TTC549 (cell line): ENCODE data around the gene ANTXR2.

ENCODE experiments used
- FAIRE-seq: peaks from 2 replicates; lab custom pipeline; 2012; peaks lifted over from hg19 to GRCh38; lab: Jason Lieb, UNC

The ANTXR2 gene

GRCh38 chr4:80092088-80092487 lies 19.1 kb upstream of the ANTXR2 start:
- no peak for FAIRE-seq

GRCh38 chr4:80091688-80092087 lies 18.7 kb upstream of the ANTXR2 start:
- FAIRE-seq: no peak

GRCh38 chr4:80091184-80091583 lies 18.2 kb upstream of the ANTXR2 start:
- FAIRE-seq: no peak

- FAIRE-seq: no peak
Observed at GRCh38 chr4:80090090-80090489, 17.1 kb upstream of the ANTXR2 start.

- FAIRE-seq: no peak
Observed at GRCh38 chr4:80088471-80088870, 15.4 kb upstream of the ANTXR2 start.

GRCh38 chr4:80086296-80086695 lies 13.3 kb upstream of the ANTXR2 start:
- no peak for FAIRE-seq

- FAIRE-seq: no peak
Observed at GRCh38 chr4:80085081-80085480, 12.1 kb upstream of the ANTXR2 start.

- FAIRE-seq: no peak
Observed at GRCh38 chr4:80082693-80083092, 9.7 kb upstream of the ANTXR2 start.

- FAIRE-seq: no peak
Observed at GRCh38 chr4:80081566-80081965, 8.5 kb upstream of the ANTXR2 start.

GRCh38 chr4:80079255-80079923 lies 6.4 kb upstream of the ANTXR2 start:
- FAIRE-seq: no peak

- no peak for FAIRE-seq
Observed at GRCh38 chr4:80078346-80079092, 5.5 kb upstream of the ANTXR2 start.

- FAIRE-seq: no peak
Observed at GRCh38 chr4:80077639-80078038, 4.6 kb upstream of the ANTXR2 start.

- FAIRE-seq: no peak
Observed at GRCh38 chr4:80076681-80077080, 3.7 kb upstream of the ANTXR2 start.

GRCh38 chr4:80075995-80076675 lies 3.1 kb upstream of the ANTXR2 start:
- FAIRE-seq: no peak

GRCh38 chr4:80074651-80075050 lies 1.6 kb upstream of the ANTXR2 start:
- no peak for FAIRE-seq

- FAIRE-seq: no peak
Observed at GRCh38 chr4:80074069-80074468, 1.0 kb upstream of the ANTXR2 start.

GRCh38 chr4:80073473-80074008 lies 512 bp upstream of the ANTXR2 start:
- FAIRE-seq: no peak

GRCh38 chr4:80072228-80072743 lies 743 bp downstream of the ANTXR2 start:
- FAIRE-seq: no peak

- no peak for FAIRE-seq
Observed at GRCh38 chr4:80071604-80072227, 1.3 kb downstream of the ANTXR2 start.

- FAIRE-seq: no peak
Observed at GRCh38 chr4:80070880-80071603, 2.0 kb downstream of the ANTXR2 start.

GRCh38 chr4:80069837-80070731 lies 2.9 kb downstream of the ANTXR2 start:
- no peak for FAIRE-seq
